K562 (cell line): ENCODE measurements around the gene OPA3. TPM values are rescaled to one million over a fixed set of nuclear protein-coding genes. Genes with fewer than 3 reads are reported as not detected.

ENCODE experiments used
- CEBPB ChIP-seq: fragments of 450-650 bp; IDR thresholded peaks from 2 replicates; pipeline ENCODE4 v1.6.1; 2016; ENCODE audit warnings: missing genetic modification characterization, missing compliant biosample characterization
- DNMT1 ChIP-seq: fragments of 450-650 bp; IDR thresholded peaks from 2 replicates; pipeline ENCODE4 v1.6.1; 2016; ENCODE audit warnings: antibody characterized with exemption, mild to moderate bottlenecking
- ERF ChIP-seq: fragments of 450-650 bp; formaldehyde crosslinking; IDR thresholded peaks from 2 replicates; pipeline ENCODE4 v1.4.0; 2020; ENCODE audit warnings: mild to moderate bottlenecking, mixed read lengths
- HDAC1 ChIP-seq, 2 experiments: fragments of 450-650 bp; IDR thresholded peaks; 2 replicates each; pipeline ENCODE4 v1.6.1; 2016 to 2017; ENCODE audit warnings: inconsistent platforms in 1 of 2, mild to moderate bottlenecking in 1 of 2, moderate library complexity in 1 of 2
- LCOR ChIP-seq: sonication (generic); formaldehyde crosslinking; IDR thresholded peaks from 2 replicates; pipeline ENCODE4 v1.8.0; 2022; ENCODE audit warnings: mild to moderate bottlenecking, missing genetic modification reagents
- NFXL1 ChIP-seq: fragments of 450-650 bp; formaldehyde crosslinking; IDR thresholded peaks from 2 replicates; pipeline ENCODE4 v1.4.0; 2021; ENCODE audit warnings: mild to moderate bottlenecking
- RBM34 ChIP-seq: fragments of 200-400 bp; formaldehyde crosslinking; IDR thresholded peaks from 2 replicates; pipeline ENCODE4 v1.6.1; 2018; ENCODE audit warnings: low read length, borderline replicate concordance; ENCODE audit not compliant: insufficient read depth
- ZNF146 ChIP-seq: IDR thresholded peaks from one replicate; pipeline ENCODE4 v1.6.1; 2018; ENCODE audit warnings: missing compliant biosample characterization; ENCODE audit not compliant: unreplicated experiment
- ZNF766 ChIP-seq: fragments of 200-800 bp; sonication (Bioruptor generic); conservative IDR thresholded peaks from 2 replicates; pipeline ENCODE4 v1.6.1; 2016; ENCODE audit warnings: missing genetic modification characterization, missing compliant biosample characterization
- polyA plus RNA-seq, 8 experiments: library from polyadenylated mRNA; depleted of rRNA in 4 of 8; stranded (reverse) in 5 of 8; unstranded in 3 of 8; fragments of >200 nt; fragmentation: Nextera tagmentation in 2 of 8; fragmentation: Illumina TruSeq in 1 of 8; extraction: Ambion mirVana in 2 of 8; extraction: Trizol in 1 of 8; gene quantifications; 2 replicates each; pipeline versions ENCODE4 v1.2.1 to v1.2.3, GENCODE V29; 2011 to 2014; ENCODE audit warnings: inconsistent platforms in 1 of 8, missing spikeins in 1 of 8
- total RNA-seq, 7 experiments: library from RNA; depleted of rRNA in 6 of 7; stranded (reverse); fragments of >200 nt in 6 of 7; fragmentation: Illumina TruSeq in 2 of 7; extraction: Trizol in 2 of 7; gene quantifications; 2 replicates each; pipeline versions ENCODE4 v1.2.1 to v1.2.3, GENCODE V29; 2011 to 2021; ENCODE audit warnings: low replicate concordance in 1 of 7
- TF ChIP-seq, protein P1 (sequence below): sonication (generic); formaldehyde crosslinking; IDR thresholded peaks from 2 replicates; pipeline ENCODE4 v1.8.1; 2023; ENCODE audit warnings: mild to moderate bottlenecking, missing genetic modification reagents
- TF ChIP-seq, protein P2 (sequence below): fragments of 450-650 bp; IDR thresholded peaks from 2 replicates; pipeline ENCODE4 v1.6.1; 2018; ENCODE audit not compliant: partially characterized antibody
- TF ChIP-seq, protein P3 (sequence below): fragments of 250-450 bp; sonication (Bioruptor Pico); IDR thresholded peaks from 2 replicates; pipeline ENCODE4 v1.8.0; 2022; ENCODE audit warnings: moderate library complexity, mild to moderate bottlenecking, inconsistent platforms
- TF ChIP-seq, protein P4 (sequence below): sonication (generic); formaldehyde crosslinking; IDR thresholded peaks from 2 replicates; pipeline ENCODE4 v1.9.0; 2022; ENCODE audit warnings: mild to moderate bottlenecking, missing genetic modification reagents

The OPA3 gene
- total and polyA plus RNA-seq, 9 of the 15 experiments (the other 6 are each of a cell fraction or from before 2014, with no cell fraction given): 1.4 to 18.8 (median 9.0) TPM

DNA sequence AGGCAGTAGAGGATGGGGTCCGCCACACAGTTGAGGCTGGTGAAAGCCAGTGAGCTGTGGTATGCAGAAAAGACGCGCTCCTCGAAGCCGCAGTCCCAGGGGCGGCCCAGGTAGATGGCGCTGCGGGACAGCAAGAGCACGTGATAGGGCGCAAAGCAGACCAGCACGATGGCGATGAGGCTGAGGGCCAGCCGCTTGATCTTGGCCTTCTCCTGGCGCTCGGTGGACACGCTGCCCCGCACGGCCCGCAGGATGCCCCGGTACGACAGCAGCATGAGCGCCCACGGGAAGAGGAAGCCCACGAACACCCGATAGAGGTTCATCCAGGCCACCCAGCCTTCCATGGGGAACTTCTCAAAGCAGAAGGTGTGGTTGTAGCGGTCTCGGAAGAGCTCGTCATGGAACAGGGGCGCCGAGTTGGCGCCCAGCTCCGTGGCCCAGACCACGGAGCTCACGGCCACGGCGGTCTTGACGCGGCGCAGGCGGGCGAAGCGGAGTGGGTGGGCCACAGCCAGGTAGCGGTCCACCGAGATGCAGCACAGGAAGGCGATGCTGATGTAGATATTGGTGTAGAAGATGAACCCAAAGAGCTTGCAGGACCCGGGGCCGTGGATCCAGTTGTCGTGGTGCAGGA, 6.5 kb upstream of the OPA3 start (continued):
- TF ChIP-seq, protein P1, sequence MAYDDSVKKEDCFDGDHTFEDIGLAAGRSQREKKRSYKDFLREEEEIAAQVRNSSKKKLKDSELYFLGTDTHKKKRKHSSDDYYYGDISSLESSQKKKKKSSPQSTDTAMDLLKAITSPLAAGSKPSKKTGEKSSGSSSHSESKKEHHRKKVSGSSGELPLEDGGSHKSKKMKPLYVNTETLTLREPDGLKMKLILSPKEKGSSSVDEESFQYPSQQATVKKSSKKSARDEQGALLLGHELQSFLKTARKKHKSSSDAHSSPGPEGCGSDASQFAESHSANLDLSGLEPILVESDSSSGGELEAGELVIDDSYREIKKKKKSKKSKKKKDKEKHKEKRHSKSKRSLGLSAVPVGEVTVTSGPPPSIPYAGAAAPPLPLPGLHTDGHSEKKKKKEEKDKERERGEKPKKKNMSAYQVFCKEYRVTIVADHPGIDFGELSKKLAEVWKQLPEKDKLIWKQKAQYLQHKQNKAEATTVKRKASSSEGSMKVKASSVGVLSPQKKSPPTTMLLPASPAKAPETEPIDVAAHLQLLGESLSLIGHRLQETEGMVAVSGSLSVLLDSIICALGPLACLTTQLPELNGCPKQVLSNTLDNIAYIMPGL: no peak
- TF ChIP-seq, protein P2, sequence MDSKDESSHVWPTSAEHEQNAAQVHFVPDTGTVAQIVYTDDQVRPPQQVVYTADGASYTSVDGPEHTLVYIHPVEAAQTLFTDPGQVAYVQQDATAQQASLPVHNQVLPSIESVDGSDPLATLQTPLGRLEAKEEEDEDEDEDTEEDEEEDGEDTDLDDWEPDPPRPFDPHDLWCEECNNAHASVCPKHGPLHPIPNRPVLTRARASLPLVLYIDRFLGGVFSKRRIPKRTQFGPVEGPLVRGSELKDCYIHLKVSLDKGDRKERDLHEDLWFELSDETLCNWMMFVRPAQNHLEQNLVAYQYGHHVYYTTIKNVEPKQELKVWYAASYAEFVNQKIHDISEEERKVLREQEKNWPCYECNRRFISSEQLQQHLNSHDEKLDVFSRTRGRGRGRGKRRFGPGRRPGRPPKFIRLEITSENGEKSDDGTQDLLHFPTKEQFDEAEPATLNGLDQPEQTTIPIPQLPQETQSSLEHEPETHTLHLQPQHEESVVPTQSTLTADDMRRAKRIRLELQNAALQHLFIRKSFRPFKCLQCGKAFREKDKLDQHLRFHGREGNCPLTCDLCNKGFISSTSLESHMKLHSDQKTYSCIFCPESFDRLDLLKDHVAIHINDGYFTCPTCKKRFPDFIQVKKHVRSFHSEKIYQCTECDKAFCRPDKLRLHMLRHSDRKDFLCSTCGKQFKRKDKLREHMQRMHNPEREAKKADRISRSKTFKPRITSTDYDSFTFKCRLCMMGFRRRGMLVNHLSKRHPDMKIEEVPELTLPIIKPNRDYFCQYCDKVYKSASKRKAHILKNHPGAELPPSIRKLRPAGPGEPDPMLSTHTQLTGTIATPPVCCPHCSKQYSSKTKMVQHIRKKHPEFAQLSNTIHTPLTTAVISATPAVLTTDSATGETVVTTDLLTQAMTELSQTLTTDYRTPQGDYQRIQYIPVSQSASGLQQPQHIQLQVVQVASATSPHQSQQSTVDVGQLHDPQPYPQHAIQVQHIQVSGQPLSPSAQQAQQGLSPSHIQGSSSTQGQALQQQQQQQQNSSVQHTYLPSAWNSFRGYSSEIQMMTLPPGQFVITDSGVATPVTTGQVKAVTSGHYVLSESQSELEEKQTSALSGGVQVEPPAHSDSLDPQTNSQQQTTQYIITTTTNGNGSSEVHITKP: no peak
- TF ChIP-seq, protein P3, sequence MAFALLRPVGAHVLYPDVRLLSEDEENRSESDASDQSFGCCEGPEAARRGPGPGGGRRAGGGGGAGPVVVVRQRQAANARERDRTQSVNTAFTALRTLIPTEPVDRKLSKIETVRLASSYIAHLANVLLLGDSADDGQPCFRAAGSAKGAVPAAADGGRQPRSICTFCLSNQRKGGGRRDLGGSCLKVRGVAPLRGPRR (CRISPR knock-in tag): no peak
- no peak for TF ChIP-seq CEBPB
- no peak for TF ChIP-seq DNMT1
- TF ChIP-seq ERF: peak; percentile 55; the same call in 1 of the 2 replicates
- no peak for TF ChIP-seq NFXL1 (CRISPR knock-in tag)
- peak; percentile 45; the same call in 1 of the 2 replicates for TF ChIP-seq ZNF766 (CRISPR knock-in tag)
- TF ChIP-seq RBM34: no peak
- peak in 1 of 2 experiments; percentile 30; a peak in 1 of 4 replicates for TF ChIP-seq HDAC1 (IDR thresholded peaks at IDR 0.05)
- no peak for TF ChIP-seq ZNF146 (CRISPR knock-in tag)
- TF ChIP-seq LCOR (CRISPR knock-in tag): peak; percentile 70; the same call in 1 of the 2 replicates
- TF ChIP-seq, protein P4, sequence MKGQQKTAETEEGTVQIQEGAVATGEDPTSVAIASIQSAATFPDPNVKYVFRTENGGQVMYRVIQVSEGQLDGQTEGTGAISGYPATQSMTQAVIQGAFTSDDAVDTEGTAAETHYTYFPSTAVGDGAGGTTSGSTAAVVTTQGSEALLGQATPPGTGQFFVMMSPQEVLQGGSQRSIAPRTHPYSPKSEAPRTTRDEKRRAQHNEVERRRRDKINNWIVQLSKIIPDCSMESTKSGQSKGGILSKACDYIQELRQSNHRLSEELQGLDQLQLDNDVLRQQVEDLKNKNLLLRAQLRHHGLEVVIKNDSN (CRISPR knock-in tag): peak; percentile 97
